AG04449 (cell line): ENCODE data around the gene DNAJC25.

ENCODE experiments used
- CTCF ChIA-PET: fragments of 350-600 bp; formaldehyde crosslinking; extraction: SDS; loops from one replicate; lab custom pipeline; 2021; ENCODE audit warnings: antibody characterized with exemption; lab: Yijun Ruan, JAX
- POLR2A ChIA-PET: fragments of 400-600, 350-600 bp; formaldehyde crosslinking; extraction: SDS; loops from one replicate; lab custom pipeline; 2020; ENCODE audit warnings: antibody characterized with exemption, inconsistent platforms; lab: Yijun Ruan, JAX
- DNase-seq: peaks from one replicate; pipeline ENCODE4 v3.0.0-alpha.2; 2010; ENCODE audit warnings: low read depth, low spot score
- H3K4me3 ChIP-seq: 2 replicates; pipeline ENCODE4 v1.5.1; 2011; ENCODE audit warnings: low read depth, mild to moderate bottlenecking, control low read depth, low read length
- TF ChIP-seq, protein P1 (sequence below): IDR thresholded peaks from one replicate; pipeline ENCODE4 v1.5.1; 2011; ENCODE audit warnings: mild to moderate bottlenecking, moderate library complexity, low read length, control low read depth, inconsistent platforms; ENCODE audit not compliant: insufficient read depth; ENCODE audit errors: missing control alignments

Gene DNAJC25

DNA sequence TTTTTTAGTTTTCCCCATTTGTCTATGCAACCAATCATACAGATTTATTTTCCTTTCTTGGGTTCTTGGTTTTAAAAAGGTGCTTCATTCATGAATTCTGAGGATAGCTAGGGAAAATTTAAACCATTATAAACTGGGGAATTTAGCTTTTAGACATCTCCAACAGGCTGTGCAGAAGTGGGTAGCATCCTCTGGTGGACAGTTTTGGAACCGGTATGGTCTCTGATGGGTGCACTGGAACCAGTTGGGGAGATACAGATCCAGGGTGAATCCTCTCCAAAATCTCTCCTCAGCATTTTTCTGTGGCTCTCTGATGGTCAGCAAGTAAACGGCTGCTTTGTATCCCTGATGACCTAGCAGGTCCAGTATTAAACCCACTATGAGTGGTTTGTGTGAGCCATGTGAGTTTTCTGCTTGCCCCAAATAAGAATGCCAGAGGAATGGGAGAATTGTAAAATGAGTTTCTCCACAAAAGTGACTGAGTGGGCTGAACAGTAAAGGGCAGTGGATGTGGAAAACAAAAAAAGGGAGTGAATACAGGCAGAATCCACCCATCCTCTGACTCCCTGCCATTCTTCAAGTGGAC is 9.1 kb upstream of the DNAJC25 start:
- CTCF ChIA-PET = interaction anchor here (0.9 to 1.6 kb wide), 9 partner anchors 10 to 193 kb away, joined by 3 to 15 read pairs (median 5); partner anchors contain the start of gene PTGR1
- POLR2A ChIA-PET = no interaction called here
- no peak for DNase-seq
- H3K4me3 ChIP-seq = no peak overlapping the region
- TF ChIP-seq, protein P1, sequence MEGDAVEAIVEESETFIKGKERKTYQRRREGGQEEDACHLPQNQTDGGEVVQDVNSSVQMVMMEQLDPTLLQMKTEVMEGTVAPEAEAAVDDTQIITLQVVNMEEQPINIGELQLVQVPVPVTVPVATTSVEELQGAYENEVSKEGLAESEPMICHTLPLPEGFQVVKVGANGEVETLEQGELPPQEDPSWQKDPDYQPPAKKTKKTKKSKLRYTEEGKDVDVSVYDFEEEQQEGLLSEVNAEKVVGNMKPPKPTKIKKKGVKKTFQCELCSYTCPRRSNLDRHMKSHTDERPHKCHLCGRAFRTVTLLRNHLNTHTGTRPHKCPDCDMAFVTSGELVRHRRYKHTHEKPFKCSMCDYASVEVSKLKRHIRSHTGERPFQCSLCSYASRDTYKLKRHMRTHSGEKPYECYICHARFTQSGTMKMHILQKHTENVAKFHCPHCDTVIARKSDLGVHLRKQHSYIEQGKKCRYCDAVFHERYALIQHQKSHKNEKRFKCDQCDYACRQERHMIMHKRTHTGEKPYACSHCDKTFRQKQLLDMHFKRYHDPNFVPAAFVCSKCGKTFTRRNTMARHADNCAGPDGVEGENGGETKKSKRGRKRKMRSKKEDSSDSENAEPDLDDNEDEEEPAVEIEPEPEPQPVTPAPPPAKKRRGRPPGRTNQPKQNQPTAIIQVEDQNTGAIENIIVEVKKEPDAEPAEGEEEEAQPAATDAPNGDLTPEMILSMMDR = peak; percentile 66

DNA sequence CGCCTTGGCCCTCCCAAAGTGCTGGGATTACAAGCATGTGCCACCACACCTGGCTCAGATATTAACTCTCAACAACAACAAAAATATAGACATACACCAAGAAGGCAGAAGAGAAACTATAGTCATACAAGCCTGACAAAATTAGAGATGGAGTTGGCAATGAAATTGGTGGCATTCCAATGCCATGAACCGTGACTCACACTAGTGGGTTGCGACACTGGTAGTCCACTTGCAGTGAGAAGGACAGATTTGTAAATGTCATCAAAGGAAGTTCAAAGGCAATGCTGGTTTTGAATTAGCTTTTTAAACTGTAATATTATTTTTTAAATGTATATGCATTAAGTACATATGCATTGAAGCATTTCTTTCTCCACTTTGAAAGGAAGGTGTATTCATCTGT is 8.5 kb upstream of the DNAJC25 start:
- TF ChIP-seq, protein P1 = no peak
- peak; percentile 36 for DNase-seq
- ChIA-PET POLR2A (no interaction called here), CTCF (interaction anchor here (1.4 kb wide), 1 partner anchor 8 kb away, joined by 3 read pairs; no protein-coding TSS in a partner anchor)
- no peak overlapping the region for H3K4me3 ChIP-seq

DNA sequence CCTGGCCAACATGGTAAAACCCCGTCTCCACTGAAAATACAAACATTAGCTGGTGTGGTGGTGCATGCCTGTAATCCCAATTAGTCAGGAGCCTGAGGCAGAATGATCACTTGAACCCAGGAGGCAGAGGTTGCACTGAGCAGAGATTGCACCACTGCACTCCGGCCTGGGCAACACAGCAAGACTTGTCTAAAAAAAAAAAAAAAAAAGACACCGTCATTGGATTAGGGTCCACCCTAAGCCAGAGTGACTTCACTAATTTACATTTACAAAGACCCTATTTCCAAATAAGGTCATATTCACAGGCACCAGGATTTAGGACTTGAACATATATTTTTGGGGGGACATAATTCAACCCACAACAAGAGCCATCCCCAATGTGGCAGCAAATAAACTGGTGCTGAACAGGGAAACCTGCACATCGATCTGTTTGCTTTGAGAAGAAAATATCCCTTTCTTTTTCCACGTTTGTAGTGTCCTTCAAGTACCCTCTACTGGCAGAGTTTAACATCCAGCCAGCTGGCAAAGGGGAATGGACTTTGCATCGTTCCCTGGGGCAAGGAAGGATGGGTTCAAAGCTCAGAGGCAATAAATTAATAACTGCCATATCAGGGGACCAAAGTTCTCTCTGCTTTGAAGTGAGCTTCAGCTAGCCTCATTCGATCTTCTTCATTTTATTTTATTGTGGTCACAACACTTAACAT is 3.7 kb upstream of the DNAJC25 start:
- POLR2A ChIA-PET = no interaction called here
- DNase-seq = no peak

DNA sequence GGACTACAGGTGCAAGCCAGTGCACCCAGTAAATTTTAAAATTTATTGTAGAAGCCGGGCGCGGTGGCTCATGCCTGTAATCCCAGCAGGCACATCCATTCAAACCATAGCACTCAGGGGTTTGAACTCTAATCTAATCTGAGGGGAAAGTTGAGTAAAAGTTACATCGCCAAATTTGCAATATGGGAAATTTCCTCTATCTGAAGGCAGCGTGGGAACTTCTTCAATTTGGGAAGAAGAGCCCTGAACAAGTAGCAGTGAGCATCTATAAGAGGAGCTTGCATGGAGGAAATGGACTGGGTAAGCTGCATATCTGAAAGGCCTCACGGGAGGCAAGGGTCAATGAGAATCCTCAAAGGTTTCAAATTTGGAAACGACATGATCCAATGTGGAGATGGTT is 2.7 kb upstream of the DNAJC25 start:
- no peak for DNase-seq
- ChIA-PET CTCF (no interaction called here), POLR2A (no interaction called here)
- no peak overlapping the region for H3K4me3 ChIP-seq
- TF ChIP-seq, protein P1 = no peak

More for the DNA sequence above, 3.7 kb upstream of the DNAJC25 start:
- H3K4me3 ChIP-seq = no peak overlapping the region
- TF ChIP-seq, protein P1 = no peak
- CTCF ChIA-PET = no interaction called here

DNA sequence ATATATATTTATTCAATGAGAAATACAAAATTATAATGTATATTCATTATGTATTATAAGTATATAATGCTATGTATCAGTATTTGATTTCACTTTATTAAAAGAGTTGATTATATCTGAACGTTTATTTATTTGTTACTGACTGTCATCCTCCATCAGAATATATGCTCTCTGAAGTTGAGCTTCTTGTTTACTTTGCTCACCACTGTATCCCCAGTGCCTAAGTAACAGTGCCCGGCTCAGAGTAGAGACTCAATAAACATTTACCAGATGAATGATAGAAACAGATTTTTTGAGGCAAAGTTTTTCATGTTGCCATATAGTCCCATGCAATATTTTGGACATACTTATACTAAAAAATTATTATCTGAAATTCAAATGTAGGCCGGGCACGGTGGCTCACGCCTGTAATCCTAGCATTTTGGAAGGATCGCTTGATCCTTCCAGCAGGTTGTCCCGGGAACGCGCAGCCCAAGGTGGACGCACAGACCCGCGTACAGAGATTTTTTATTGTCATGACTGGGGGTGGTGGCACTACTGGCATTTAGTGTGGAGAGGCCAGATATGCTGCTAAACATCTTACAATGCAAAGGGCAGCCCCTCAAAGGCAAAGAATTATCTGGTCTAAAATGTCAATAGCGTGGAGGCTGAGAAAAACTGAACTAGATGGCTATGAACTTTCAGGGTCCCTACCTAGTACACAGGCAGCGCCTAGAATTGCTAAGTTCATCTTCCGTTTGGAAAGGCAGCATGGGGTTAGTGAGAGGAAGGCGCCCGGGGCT is 761 bp upstream of the DNAJC25 start:
- peak overlapping the region; percentile 93 for H3K4me3 ChIP-seq
- CTCF ChIA-PET = interaction anchor here (1.3 kb wide), 1 partner anchor 32 kb away, joined by 3 read pairs; no protein-coding TSS in a partner anchor
- TF ChIP-seq, protein P1 = no peak
- no peak for DNase-seq
- POLR2A ChIA-PET = interaction anchor here (0.8 to 2.0 kb wide), 5 partner anchors 15 to 179 kb away, joined by 3 to 13 read pairs (median 4); partner anchors contain the start of gene GNG10
